Measurements from ENCODE around the gene MMP28. TPM values are rescaled to one million over a fixed set of nuclear protein-coding genes. Genes with fewer than 3 reads are reported as not detected.
A peak's percentile ranks its signal among the peaks of the same experiment; 100 is the strongest.

MMP28 gene
- total and polyA plus RNA-seq, 2 donors from 2014 or later, result 4.5 to 10.3 TPM

DNA sequence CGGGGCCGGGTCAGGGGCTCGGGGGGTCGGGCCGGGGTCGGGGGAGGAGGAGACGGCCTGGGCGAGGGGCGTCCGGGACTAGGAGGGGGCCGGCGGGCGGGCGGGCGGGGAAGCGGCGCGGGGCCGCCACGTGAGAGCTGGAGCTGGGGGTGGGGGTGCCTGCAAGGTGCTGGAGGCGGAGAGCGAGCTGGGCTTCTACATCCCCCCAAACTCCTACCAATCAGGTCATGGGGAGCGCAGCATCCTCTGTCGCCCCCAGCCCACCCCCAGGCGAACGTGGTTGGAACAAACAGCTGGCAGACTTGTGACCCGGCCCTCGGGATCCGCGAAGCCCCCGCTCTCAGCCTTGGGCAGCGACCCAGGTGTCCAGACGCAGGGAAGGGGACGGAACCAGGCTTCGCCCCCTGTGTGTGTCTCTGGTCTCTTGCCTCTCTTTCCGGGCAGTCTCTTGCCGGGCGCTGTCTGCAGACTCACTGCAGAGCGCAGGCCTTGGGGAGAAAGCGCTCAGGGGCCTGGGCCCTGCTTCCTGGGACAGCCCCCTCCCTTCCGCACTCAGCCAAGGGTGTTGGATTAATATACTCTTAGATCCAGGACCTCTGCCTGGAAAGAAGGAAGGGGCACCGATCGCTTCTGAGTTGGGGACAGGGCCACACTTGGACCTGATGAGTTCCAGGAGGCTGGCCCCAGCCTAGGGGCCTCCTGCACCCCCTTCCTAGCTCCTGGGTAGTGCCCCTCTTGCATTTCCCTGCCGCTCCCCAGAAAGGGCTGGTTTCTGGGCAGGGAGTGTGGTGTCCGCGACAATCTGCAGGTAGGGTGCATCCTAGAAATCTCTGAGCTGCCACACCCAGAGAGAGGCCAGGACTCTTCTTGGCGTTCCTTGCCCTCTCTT, 63.3 kb downstream of the MMP28 start:
- intact Hi-C loops (cut with DNase I), result no loop called here
- no peak overlapping the region for H3K27ac ChIP-seq (ENCODE audit: low read depth in 2 of 2, low read length in 2 of 2)
- H3K9ac ChIP-seq (ENCODE audit: low read length in 3 of 3), result no peak overlapping the region
- FAIRE-seq (no peak), DNase-seq (peak in 4 of 5 donors; percentile 36 to 79 (median 52))
- H3K36me3 ChIP-seq (ENCODE audit: control insufficient read depth in 2 of 3, insufficient read depth in 3 of 3, low read length in 3 of 3), result peaks cover 0 to 2% (median 0%) of the 10 kb centered on the region in 3 donors
- TF ChIP-seq, protein P1, sequence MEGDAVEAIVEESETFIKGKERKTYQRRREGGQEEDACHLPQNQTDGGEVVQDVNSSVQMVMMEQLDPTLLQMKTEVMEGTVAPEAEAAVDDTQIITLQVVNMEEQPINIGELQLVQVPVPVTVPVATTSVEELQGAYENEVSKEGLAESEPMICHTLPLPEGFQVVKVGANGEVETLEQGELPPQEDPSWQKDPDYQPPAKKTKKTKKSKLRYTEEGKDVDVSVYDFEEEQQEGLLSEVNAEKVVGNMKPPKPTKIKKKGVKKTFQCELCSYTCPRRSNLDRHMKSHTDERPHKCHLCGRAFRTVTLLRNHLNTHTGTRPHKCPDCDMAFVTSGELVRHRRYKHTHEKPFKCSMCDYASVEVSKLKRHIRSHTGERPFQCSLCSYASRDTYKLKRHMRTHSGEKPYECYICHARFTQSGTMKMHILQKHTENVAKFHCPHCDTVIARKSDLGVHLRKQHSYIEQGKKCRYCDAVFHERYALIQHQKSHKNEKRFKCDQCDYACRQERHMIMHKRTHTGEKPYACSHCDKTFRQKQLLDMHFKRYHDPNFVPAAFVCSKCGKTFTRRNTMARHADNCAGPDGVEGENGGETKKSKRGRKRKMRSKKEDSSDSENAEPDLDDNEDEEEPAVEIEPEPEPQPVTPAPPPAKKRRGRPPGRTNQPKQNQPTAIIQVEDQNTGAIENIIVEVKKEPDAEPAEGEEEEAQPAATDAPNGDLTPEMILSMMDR (IDR thresholded peaks at IDR 0.05; ENCODE audit: borderline replicate concordance, extremely low read depth, insufficient read depth), result no peak
- H3K27me3 ChIP-seq (ENCODE audit: control insufficient read depth, insufficient read depth, low read length), result no peaks in the 10 kb centered on the region
- H3K9me3 ChIP-seq (ENCODE audit: control insufficient read depth in 2 of 3, insufficient read depth in 1 of 3, low read length in 3 of 3), result no peaks in the 10 kb centered on the region
- H3K4me3 ChIP-seq (ENCODE audit: low read length in 3 of 3), result peak overlapping the region in 2 of 3 donors; percentile 40 to 48
- peaks cover 0 to 12% (median 5%) of the 10 kb centered on the region in 3 donors for H3K4me1 ChIP-seq (ENCODE audit: control insufficient read depth in 2 of 3, insufficient read depth in 2 of 3, low read depth in 1 of 3, low read length in 3 of 3)

DNA sequence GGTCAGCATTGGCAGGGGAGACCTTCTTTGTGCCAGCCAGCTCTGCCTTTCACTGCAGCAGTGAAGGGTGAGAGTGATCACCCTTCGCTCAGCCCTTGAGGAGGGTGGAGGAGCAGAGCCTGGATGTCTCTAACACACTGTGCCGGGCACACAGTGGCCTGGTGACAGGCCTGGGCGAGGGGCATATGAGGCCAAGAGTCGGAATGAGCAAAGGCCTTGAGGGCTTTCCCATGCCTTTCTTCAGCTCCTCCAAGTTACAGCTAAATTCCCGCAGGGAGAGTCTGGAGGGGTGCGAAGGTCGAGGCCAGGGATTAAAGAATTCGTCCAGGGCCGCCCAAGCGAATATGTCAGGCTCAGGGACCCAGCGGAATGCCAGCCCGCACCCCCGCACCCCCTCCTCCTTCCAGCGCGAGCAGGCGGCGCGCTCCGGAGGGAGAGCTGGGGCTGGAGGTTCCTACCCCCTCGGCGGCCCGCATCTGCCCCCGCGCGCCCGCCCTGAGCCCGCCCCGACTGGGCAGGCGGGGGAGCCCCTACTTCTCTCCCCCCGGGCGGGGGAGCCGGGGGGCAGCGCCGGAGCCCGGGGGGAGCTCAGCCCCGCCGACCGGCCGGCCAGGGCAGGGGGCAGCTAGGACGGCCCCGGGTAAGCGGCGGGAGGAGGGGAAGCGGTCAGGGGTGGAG, 64.1 kb downstream of the MMP28 start, which contains the start of gene RASL10B:
TSS of gene RASL10B (plus strand) at position 401 of the 678 bp plus-strand sequence. CDS start 3,546 bp downstream, outside the sequence.
- peaks cover 0 to 12% (median 12%) of the 10 kb centered on the region in 3 donors for H3K4me1 ChIP-seq (ENCODE audit: control insufficient read depth in 2 of 3, insufficient read depth in 2 of 3, low read depth in 1 of 3, low read length in 3 of 3)
- FAIRE-seq (no peak), DNase-seq (peak; percentile 70 to 90 (median 78))
- H3K9me3 ChIP-seq (ENCODE audit: control insufficient read depth in 2 of 3, insufficient read depth in 1 of 3, low read length in 3 of 3), result no peaks in the 10 kb centered on the region
- H3K36me3 ChIP-seq (ENCODE audit: control insufficient read depth in 2 of 3, insufficient read depth in 3 of 3, low read length in 3 of 3), result peaks cover 0 to 2% (median 0%) of the 10 kb centered on the region in 3 donors
- H3K4me3 ChIP-seq (ENCODE audit: low read length in 3 of 3), result peak within 1 kb of the TSS; percentile 44 to 59 (median 48)
- TF ChIP-seq, protein P1 (IDR thresholded peaks at IDR 0.05; ENCODE audit: borderline replicate concordance, extremely low read depth, insufficient read depth), result no peak
- peak within 1 kb of the TSS in 1 of 3 donors; percentile 53 for H3K9ac ChIP-seq (ENCODE audit: low read length in 3 of 3)
- H3K27me3 ChIP-seq (ENCODE audit: control insufficient read depth, insufficient read depth, low read length), result no peaks in the 10 kb centered on the region
- intact Hi-C loops (cut with DNase I), result no loop called here
- no peak within 1 kb of the TSS for H3K27ac ChIP-seq (ENCODE audit: low read depth in 2 of 2, low read length in 2 of 2)

DNA sequence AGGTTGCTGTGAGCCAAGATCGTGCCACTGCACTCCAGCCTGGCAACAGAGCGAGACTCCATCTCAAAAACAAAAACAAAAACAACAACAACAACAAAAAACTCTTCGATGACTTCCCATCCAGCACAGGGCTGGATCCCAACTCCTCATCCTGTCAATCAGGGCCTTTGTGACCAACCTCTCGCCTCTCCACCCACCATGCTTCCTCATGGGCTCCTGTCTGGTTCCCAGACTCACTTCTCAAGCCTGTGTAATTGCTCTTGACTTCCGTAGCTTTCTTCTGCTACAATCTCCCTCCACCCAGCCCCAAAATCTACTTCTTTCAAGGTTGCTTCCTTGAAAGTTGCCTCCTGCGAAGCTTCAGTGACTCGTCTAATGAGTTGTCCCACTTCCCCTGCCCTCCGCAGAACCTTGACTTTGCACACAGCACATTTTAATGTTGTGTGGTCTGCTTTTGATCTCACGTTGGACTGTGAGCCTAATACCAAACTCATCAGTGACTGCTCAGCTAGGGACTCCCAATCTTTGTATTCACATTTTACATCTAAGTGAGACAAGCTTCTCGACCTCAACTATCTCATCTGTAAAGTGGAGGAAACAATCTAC, 64.9 kb downstream of the MMP28 start:
- FAIRE-seq, result no peak
- H3K4me1 ChIP-seq (ENCODE audit: control insufficient read depth in 2 of 3, insufficient read depth in 2 of 3, low read depth in 1 of 3, low read length in 3 of 3), result peaks cover 4 to 14% (median 13%) of the 10 kb centered on the region in 3 donors
- TF ChIP-seq, protein P1 (IDR thresholded peaks at IDR 0.05; ENCODE audit: borderline replicate concordance, extremely low read depth, insufficient read depth), result no peak
- H3K9ac ChIP-seq (ENCODE audit: low read length in 3 of 3), result no peak overlapping the region
- no peak for DNase-seq
- H3K4me3 ChIP-seq (ENCODE audit: low read length in 3 of 3), result no peak overlapping the region
- no peaks in the 10 kb centered on the region for H3K27me3 ChIP-seq (ENCODE audit: control insufficient read depth, insufficient read depth, low read length)
- H3K36me3 ChIP-seq (ENCODE audit: control insufficient read depth in 2 of 3, insufficient read depth in 3 of 3, low read length in 3 of 3), result peaks cover 2 to 3% (median 2%) of the 10 kb centered on the region in 3 donors
- no peak overlapping the region for H3K27ac ChIP-seq (ENCODE audit: low read depth in 2 of 2, low read length in 2 of 2)
- intact Hi-C loops (cut with DNase I), result no loop called here
- H3K9me3 ChIP-seq (ENCODE audit: control insufficient read depth in 2 of 3, insufficient read depth in 1 of 3, low read length in 3 of 3), result no peaks in the 10 kb centered on the region

Data from kidney (tissue), 14 donors.